Fibroblast of lung (primary cell): Measurements from ENCODE around the gene MISP.

ENCODE experiments used
- EZH2 ChIP-seq: IDR thresholded peaks from 2 replicates; pipeline ENCODE4 v1.5.1; 2012; ENCODE audit warnings: low read length, control low read depth, mild to moderate bottlenecking; ENCODE audit errors: missing control alignments
- TF ChIP-seq, protein P1 (sequence below), 2 donors: IDR thresholded peaks in 1 of 2; conservative IDR thresholded peaks in 1 of 2; 1 replicate in 1 of 2; 2 replicates in 1 of 2; pipeline ENCODE4 v1.5.1; 2011 to 2012; ENCODE audit warnings: low read length in 2 of 2, control low read depth in 1 of 2, inconsistent platforms in 1 of 2, low read depth in 1 of 2, mild to moderate bottlenecking in 1 of 2

GRCh38 chr19:726993-727956 is 23.6 kb upstream of the MISP start:
- TF ChIP-seq, protein P1, sequence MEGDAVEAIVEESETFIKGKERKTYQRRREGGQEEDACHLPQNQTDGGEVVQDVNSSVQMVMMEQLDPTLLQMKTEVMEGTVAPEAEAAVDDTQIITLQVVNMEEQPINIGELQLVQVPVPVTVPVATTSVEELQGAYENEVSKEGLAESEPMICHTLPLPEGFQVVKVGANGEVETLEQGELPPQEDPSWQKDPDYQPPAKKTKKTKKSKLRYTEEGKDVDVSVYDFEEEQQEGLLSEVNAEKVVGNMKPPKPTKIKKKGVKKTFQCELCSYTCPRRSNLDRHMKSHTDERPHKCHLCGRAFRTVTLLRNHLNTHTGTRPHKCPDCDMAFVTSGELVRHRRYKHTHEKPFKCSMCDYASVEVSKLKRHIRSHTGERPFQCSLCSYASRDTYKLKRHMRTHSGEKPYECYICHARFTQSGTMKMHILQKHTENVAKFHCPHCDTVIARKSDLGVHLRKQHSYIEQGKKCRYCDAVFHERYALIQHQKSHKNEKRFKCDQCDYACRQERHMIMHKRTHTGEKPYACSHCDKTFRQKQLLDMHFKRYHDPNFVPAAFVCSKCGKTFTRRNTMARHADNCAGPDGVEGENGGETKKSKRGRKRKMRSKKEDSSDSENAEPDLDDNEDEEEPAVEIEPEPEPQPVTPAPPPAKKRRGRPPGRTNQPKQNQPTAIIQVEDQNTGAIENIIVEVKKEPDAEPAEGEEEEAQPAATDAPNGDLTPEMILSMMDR (conservative IDR thresholded peaks at IDR 0.05 in 1 of 2, IDR thresholded peaks at IDR 0.05 in 1 of 2; ENCODE audit: low read depth in 1 of 2, low read length in 2 of 2): no peak
- no peak for TF ChIP-seq EZH2
